Vagina (tissue), 2 donors: Measurements from ENCODE around the gene ADAM15. TPM values are rescaled to one million over a fixed set of nuclear protein-coding genes. Genes with fewer than 3 reads are reported as not detected.
A peak's percentile ranks its signal among the peaks of the same experiment; 100 is the strongest.

Source experiments
- DNase-seq, 2 donors: peaks; one replicate each; pipeline ENCODE4 v3.0.0-alpha.2; 2017; ENCODE audit errors: extremely low spot score in 2 of 2
- H3K27ac ChIP-seq: fragments of 200-600 bp; sonication (generic); one replicate; pipeline ENCODE4 v1.5.1; 2019
- H3K27me3 ChIP-seq: fragments of 200-600 bp; sonication (generic); one replicate; pipeline ENCODE4 v1.5.1; 2019
- H3K36me3 ChIP-seq, 2 donors: fragments of 200-600 bp; sonication (generic); one replicate each; pipeline ENCODE4 v1.5.1; 2017 to 2019
- H3K4me1 ChIP-seq: fragments of 200-600 bp; sonication (generic); one replicate; pipeline ENCODE4 v1.5.1; 2019
- H3K4me3 ChIP-seq, 2 donors: fragments of 200-600 bp; sonication (generic); 1 replicate in 1 of 2; 2 replicates in 1 of 2; pipeline ENCODE4 v1.5.1; 2016 to 2019
- H3K9me3 ChIP-seq: fragments of 200-600 bp; sonication (generic); one replicate; pipeline ENCODE4 v1.5.1; 2019
- CTCF ChIP-seq, 3 experiments: fragments of 450-650 bp in 2 of 3; fragments of 200-600 bp in 1 of 3; sonication (generic) in 1 of 3; IDR thresholded peaks; one replicate each; pipeline ENCODE4 v1.5.1; 2017 to 2019; ENCODE audit warnings: antibody characterized with exemption in 3 of 3, mild to moderate bottlenecking in 2 of 3, moderate library complexity in 2 of 3
- POLR2A ChIP-seq, 2 donors: fragments of 450-650 bp; IDR thresholded peaks; one replicate each; pipeline ENCODE4 v1.6.1; 2017; ENCODE audit warnings: antibody characterized with exemption in 2 of 2, mild to moderate bottlenecking in 2 of 2, moderate library complexity in 2 of 2
- POLR2AphosphoS5 ChIP-seq, 2 donors: sonication (generic); formaldehyde crosslinking; IDR thresholded peaks; one replicate each; pipeline ENCODE4 v1.9.0; 2017; ENCODE audit warnings: antibody characterized with exemption in 2 of 2, mild to moderate bottlenecking in 2 of 2, low read depth in 1 of 2; ENCODE audit not compliant: insufficient read depth in 1 of 2
- intact Hi-C: fragments of 100-400 bp; cut with DNase I; formaldehyde crosslinking; loops from one replicate; pipeline ENCODE4 v1.15.1; 2023
- total RNA-seq: library from RNA; depleted of rRNA; stranded (reverse); fragments of >200 nt; gene quantifications from one replicate; pipeline ENCODE4 v1.2.3, GENCODE V29; 2016

The ADAM15 gene
- total RNA-seq, 1 donor from 2014 or later: 193 TPM

- Histone ChIP-seq H3K4me3 (peak overlapping the region; percentile 43 to 49), H3K27me3 (peaks cover 24% of the 10 kb centered on the region), H3K27ac (peak overlapping the region; percentile 60), H3K9me3 (no peaks in the 10 kb centered on the region), H3K4me1 (peaks cover 57% of the 10 kb centered on the region), H3K36me3 (no peaks in the 10 kb centered on the region)
- DNase-seq: no peak
- intact Hi-C loops: no loop called here
- TF ChIP-seq POLR2A (IDR thresholded peaks at IDR 0.05): no peak
- TF ChIP-seq CTCF (IDR thresholded peaks at IDR 0.05): no peak
- no peak for TF ChIP-seq POLR2AphosphoS5 (IDR thresholded peaks at IDR 0.05; ENCODE audit: insufficient read depth in 1 of 2, low read depth in 1 of 2)
These were observed 28.6 kb downstream of the ADAM15 start for GRCh38 chr1:155079487-155080311.

- DNase-seq: no peak
- H3K27me3 ChIP-seq: peaks cover 24% of the 10 kb centered on the region
- peak overlapping the region; percentile 60 for H3K27ac ChIP-seq
- intact Hi-C loops: no loop called here
- H3K4me1 ChIP-seq: peaks cover 58% of the 10 kb centered on the region
- H3K9me3 ChIP-seq: no peaks in the 10 kb centered on the region
- TF ChIP-seq POLR2AphosphoS5 (IDR thresholded peaks at IDR 0.05; ENCODE audit: insufficient read depth in 1 of 2, low read depth in 1 of 2): peak in 1 of 2 donors; percentile 8
- TF ChIP-seq CTCF (IDR thresholded peaks at IDR 0.05): no peak
- no peak for TF ChIP-seq POLR2A (IDR thresholded peaks at IDR 0.05)
- no peaks in the 10 kb centered on the region for H3K36me3 ChIP-seq
- peak overlapping the region; percentile 43 to 49 for H3K4me3 ChIP-seq
These were observed 29.5 kb downstream of the ADAM15 start for GRCh38 chr1:155080312-155081228.

DNA sequence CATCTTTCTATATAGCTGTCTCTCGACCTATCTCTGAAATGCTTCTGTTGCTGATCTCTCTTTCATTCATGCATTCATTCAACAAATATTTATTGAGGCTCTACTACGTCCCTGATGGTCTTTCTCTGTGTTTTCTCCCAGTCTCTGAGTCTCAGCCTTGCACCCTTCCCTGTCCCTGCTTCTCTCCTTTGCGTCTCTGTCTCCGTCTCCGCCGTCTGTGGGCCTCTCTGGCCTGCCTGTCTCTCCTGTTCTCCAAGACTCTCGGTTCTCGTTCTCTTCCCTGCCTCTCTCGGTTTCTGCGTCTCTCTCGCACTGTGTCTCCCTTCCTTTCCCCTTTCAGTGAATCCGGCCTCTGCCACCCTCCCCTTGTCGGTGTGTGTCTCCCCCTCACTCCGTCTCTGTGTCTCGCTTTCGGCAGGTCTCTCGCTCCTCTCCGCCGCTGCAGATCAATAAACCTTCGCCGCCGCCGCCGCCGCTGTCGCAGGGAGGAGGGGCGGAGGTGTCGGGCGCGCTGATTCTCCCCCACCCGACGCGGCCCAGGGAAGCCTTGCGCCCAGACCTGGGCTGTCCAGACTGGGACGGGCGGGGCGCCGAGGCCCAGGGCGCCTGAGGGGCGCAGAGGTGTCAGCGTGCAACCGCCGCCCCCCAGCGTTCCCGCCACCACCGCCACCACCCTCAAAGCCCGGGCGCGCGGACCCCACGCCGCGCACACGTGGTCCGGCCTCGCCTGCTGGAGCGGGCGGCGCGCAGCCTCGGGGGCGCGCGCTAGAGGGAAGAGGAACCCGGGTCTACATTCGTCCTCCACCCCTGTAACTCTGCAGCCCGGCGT is 30.6 kb downstream of the ADAM15 start:
- H3K9me3 ChIP-seq: no peaks in the 10 kb centered on the region
- intact Hi-C loops: no loop called here
- TF ChIP-seq CTCF (IDR thresholded peaks at IDR 0.05) (no peak), POLR2A (IDR thresholded peaks at IDR 0.05) (no peak), POLR2AphosphoS5 (IDR thresholded peaks at IDR 0.05; ENCODE audit: insufficient read depth in 1 of 2, low read depth in 1 of 2) (no peak)
- DNase-seq: no peak
- peaks cover 70% of the 10 kb centered on the region for H3K4me1 ChIP-seq
- H3K4me3 ChIP-seq: peak overlapping the region; percentile 38 to 43
- no peaks in the 10 kb centered on the region for H3K36me3 ChIP-seq
- H3K27ac ChIP-seq: peak overlapping the region; percentile 51
- peaks cover 24% of the 10 kb centered on the region for H3K27me3 ChIP-seq

- intact Hi-C loops: no loop called here
- Histone ChIP-seq H3K36me3 (no peaks in the 10 kb centered on the region), H3K9me3 (no peaks in the 10 kb centered on the region), H3K4me1 (peaks cover 70% of the 10 kb centered on the region), H3K27me3 (peaks cover 24% of the 10 kb centered on the region), H3K4me3 (peak overlapping the region; percentile 38 to 43), H3K27ac (peak overlapping the region; percentile 51)
- no peak for TF ChIP-seq POLR2AphosphoS5 (IDR thresholded peaks at IDR 0.05; ENCODE audit: insufficient read depth in 1 of 2, low read depth in 1 of 2)
- peak in 1 of 2 donors; percentile 83 for DNase-seq
These were observed 31.4 kb downstream of the ADAM15 start for GRCh38 chr1:155082301-155083051.
